T-cell (primary cell): ENCODE results near the gene FBN3. TPM values are rescaled to one million over a fixed set of nuclear protein-coding genes. Genes with fewer than 3 reads are reported as not detected.

ENCODE experiments used
- ATAC-seq, 4 experiments: fragments of 200-7000 bp in 3 of 4; fragments of 150-1000 bp in 1 of 4; cut with Tn5 transposase; replicated peaks in 1 of 4; 1 replicate in 3 of 4; 2 replicates in 1 of 4; pipeline ENCODE4 v1.10.0; 2021; ENCODE audit warnings: moderate library complexity in 3 of 4, mild to moderate bottlenecking in 2 of 4, moderate number of reproducible peaks in 1 of 4
- CTCF ChIA-PET, 2 donors: fragments of 300-600 bp; sonication (Branson Sonifier 250); formaldehyde crosslinking; loops; one replicate each; lab custom pipeline; 2022; ENCODE audit warnings: antibody characterized with exemption in 2 of 2; lab: Charles Lee
- POLR2A ChIA-PET, 2 donors: fragments of 300-600 bp; sonication (Branson Sonifier 250); formaldehyde crosslinking; loops; one replicate each; lab custom pipeline; 2022; ENCODE audit warnings: antibody characterized with exemption in 2 of 2; lab: Charles Lee
- DNase-seq, 35 experiments: peaks; one replicate each; pipeline versions ENCODE4 v3.0.0 to v3.0.0-alpha.2; 2013 to 2023
- H3K27ac ChIP-seq: one replicate; pipeline ENCODE4 v1.5.1; 2013; ENCODE audit warnings: low read length
- H3K27me3 ChIP-seq, 2 experiments: replicated peaks in 1 of 2; 1 replicate in 1 of 2; 2 replicates in 1 of 2; pipeline versions ENCODE4 v1.6.1 to v1.7.0; 2013; ENCODE audit warnings: low read length in 1 of 2, mixed read lengths in 1 of 2; ENCODE audit not compliant: control insufficient read depth in 2 of 2, insufficient read depth in 2 of 2; ENCODE audit errors: extremely low read depth in 1 of 2
- H3K36me3 ChIP-seq, 2 donors: 1 replicate in 1 of 2; 2 replicates in 1 of 2; pipeline versions ENCODE4 v1.6.1 to v1.7.0; 2013; ENCODE audit warnings: low read length in 1 of 2; ENCODE audit not compliant: control insufficient read depth in 2 of 2, insufficient read depth in 1 of 2; ENCODE audit errors: extremely low read depth in 1 of 2
- H3K4me1 ChIP-seq, 2 experiments: 1 replicate in 1 of 2; 2 replicates in 1 of 2; pipeline versions ENCODE4 v1.6.1 to v1.7.0; 2013; ENCODE audit warnings: low read length in 2 of 2, mixed read lengths in 1 of 2; ENCODE audit not compliant: insufficient read depth in 2 of 2, control insufficient read depth in 1 of 2; ENCODE audit errors: extremely low read depth in 1 of 2
- H3K4me3 ChIP-seq, 2 donors: 1 replicate in 1 of 2; 2 replicates in 1 of 2; pipeline versions ENCODE4 v1.5.1 to v1.7.0; 2013; ENCODE audit warnings: mild to moderate bottlenecking in 2 of 2, low read length in 1 of 2, moderate library complexity in 1 of 2; ENCODE audit not compliant: control insufficient read depth in 1 of 2; ENCODE audit errors: extremely low read depth in 1 of 2
- H3K9me3 ChIP-seq: 2 replicates; pipeline ENCODE4 v1.7.0; 2013
- H3K27ac Mint-ChIP-seq, 2 donors: one replicate each; pipeline ENCODE4 v1.8.0; 2020 to 2021; ENCODE audit warnings: mild to moderate bottlenecking in 2 of 2, mixed read lengths in 2 of 2
- H3K27me3 Mint-ChIP-seq, 2 donors: one replicate each; pipeline ENCODE4 v1.8.0; 2021 to 2022; ENCODE audit warnings: mixed read lengths in 2 of 2
- H3K36me3 Mint-ChIP-seq: one replicate; pipeline ENCODE4 v1.8.0; 2021; ENCODE audit warnings: mixed read lengths
- H3K4me1 Mint-ChIP-seq, 3 donors: one replicate each; pipeline ENCODE4 v1.8.0; 2020 to 2022; ENCODE audit warnings: mixed read lengths in 3 of 3, mild to moderate bottlenecking in 1 of 3
- H3K4me3 Mint-ChIP-seq, 3 donors: one replicate each; pipeline ENCODE4 v1.8.0; 2020 to 2022; ENCODE audit warnings: mild to moderate bottlenecking in 3 of 3, mixed read lengths in 3 of 3, moderate library complexity in 3 of 3
- H3K9me3 Mint-ChIP-seq, 3 donors: one replicate each; pipeline ENCODE4 v1.8.0; 2020 to 2022; ENCODE audit warnings: mixed read lengths in 3 of 3
- WGBS: methylation state at CpG from one replicate; pipeline ENCODE4 v1.1.5; 2013; ENCODE audit warnings: missing lambda C conversion rate; ENCODE audit not compliant: insufficient coverage; 5-methylcytosine and 5-hydroxymethylcytosine counted together
- total RNA-seq, 35 experiments: library from RNA in 6 of 35; stranded (reverse) in 6 of 35; fragments of 120-200 nt in 1 of 35; gene quantifications; one replicate each; pipeline versions ENCODE4 v1.2.1 to v1.2.4 and lab custom pipeline; 2013 to 2026

Gene FBN3
- total RNA-seq, 5 donors from 2014 or later (not counting 1 experiment from before 2014, with no cell fraction given), result 0.03 TPM; not detected in 3

DNA sequence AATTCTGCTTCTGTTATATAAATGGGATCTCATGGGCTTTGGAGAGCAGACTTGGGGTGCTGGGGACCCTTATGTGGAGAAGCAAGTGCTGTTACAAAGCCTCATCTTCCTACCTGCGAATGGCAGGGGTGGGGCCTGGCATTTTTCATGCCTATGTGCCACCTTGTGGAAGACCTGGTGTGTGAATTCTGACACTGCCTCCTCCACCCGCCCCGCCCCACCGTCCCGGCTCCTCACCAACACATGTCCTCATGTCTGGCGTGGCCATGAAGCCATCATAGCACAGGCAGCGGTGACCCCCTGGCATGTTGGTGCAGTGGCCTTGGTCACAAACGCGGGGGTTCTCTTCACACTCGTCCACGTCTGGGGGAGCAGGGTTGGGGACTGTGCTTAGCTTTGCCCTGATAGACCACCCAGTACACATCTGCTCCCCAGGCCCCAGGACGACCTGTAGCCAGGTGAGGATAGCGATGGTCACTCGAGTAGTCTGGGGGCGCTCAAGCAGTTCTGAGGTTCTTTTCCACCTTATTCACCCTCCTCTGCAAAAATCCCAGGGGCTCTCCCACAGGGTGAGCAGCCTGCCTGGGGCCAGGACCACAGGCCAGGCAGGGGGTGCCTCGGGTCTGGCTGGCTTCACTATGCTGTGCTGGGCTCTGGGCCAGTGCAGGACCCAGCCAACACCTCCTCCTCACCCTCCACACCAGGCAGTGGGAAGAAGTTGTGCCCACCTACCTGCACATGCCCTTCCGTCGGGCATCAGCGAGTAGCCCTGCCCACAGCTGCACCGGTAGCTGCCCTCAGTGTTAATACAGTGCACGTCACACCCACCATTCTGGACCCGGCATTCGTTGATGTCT is 32.7 kb downstream of the FBN3 start:
- Histone ChIP-seq H3K4me1 (no peaks in the 10 kb centered on the region), H3K27ac (no peak overlapping the region), H3K9me3 (no peaks in the 10 kb centered on the region), H3K36me3 (no peaks in the 10 kb centered on the region), H3K4me3 (no peak overlapping the region), H3K27me3 (peaks cover 0 to 31% of the 10 kb centered on the region in 2 experiments)
- no peaks in the 10 kb centered on the region for H3K9me3 Mint-ChIP-seq
- H3K27ac Mint-ChIP-seq, result no peak overlapping the region
- ChIA-PET CTCF (no interaction called here), POLR2A (no interaction called here)
- ATAC-seq, result no peak
- whole genome bisulfite sequencing, result 89% methylated on average over 16 of the region's 23 CpGs
- H3K36me3 Mint-ChIP-seq, result no peaks in the 10 kb centered on the region
- H3K4me1 Mint-ChIP-seq, result no peaks in the 10 kb centered on the region
- H3K4me3 Mint-ChIP-seq, result no peak overlapping the region
- DNase-seq, result no peak
- no peaks in the 10 kb centered on the region for H3K27me3 Mint-ChIP-seq

DNA sequence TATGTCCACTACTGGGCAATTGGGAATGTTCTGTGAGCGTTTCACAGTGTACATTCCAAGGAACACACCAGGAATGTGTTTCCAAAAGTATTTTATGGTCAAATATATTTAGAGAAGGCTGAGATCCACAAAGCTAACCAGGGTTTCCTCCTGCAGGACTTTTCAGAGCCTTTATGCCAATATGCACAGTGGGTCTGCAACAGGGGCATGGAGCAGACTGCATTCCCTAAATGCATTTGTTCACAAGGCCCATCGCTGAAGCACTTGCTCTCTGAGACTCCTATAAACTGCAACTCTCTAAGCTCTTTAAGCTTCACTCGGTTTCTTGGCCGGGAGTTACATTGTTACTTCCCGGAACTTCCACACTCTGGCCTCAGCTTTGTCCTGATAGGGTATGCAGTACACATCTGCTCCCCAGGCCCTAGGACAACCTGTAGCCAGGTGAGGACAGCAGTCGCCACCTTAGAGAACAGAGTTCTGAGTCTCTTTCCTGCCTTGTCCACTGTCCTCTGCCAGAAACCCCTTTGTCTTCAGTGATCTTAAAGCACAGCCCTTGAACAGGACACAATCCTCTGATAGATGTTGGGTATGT is 33.5 kb downstream of the FBN3 start:
- Histone ChIP-seq H3K27me3 (peaks cover 0 to 30% of the 10 kb centered on the region in 2 experiments), H3K27ac (no peak overlapping the region), H3K36me3 (no peaks in the 10 kb centered on the region), H3K9me3 (no peaks in the 10 kb centered on the region), H3K4me3 (no peak overlapping the region), H3K4me1 (no peaks in the 10 kb centered on the region)
- Mint-ChIP-seq H3K27ac (no peak overlapping the region), H3K9me3 (no peaks in the 10 kb centered on the region), H3K4me3 (no peak overlapping the region), H3K36me3 (no peaks in the 10 kb centered on the region), H3K4me1 (no peaks in the 10 kb centered on the region), H3K27me3 (no peaks in the 10 kb centered on the region)
- DNase-seq, result no peak
- CTCF ChIA-PET, result interaction anchor here in 1 of 2 donors (0.7 kb wide), 1 partner anchor 96 kb away, joined by 3 read pairs; no protein-coding TSS in a partner anchor
- POLR2A ChIA-PET, result no interaction called here
- WGBS, result 87% methylated on average over 4 of the region's 6 CpGs
- no peak for ATAC-seq

- POLR2A ChIA-PET, result no interaction called here
These were observed 36.4 kb downstream of the FBN3 start for GRCh38 chr19:8113017-8113416.

DNA sequence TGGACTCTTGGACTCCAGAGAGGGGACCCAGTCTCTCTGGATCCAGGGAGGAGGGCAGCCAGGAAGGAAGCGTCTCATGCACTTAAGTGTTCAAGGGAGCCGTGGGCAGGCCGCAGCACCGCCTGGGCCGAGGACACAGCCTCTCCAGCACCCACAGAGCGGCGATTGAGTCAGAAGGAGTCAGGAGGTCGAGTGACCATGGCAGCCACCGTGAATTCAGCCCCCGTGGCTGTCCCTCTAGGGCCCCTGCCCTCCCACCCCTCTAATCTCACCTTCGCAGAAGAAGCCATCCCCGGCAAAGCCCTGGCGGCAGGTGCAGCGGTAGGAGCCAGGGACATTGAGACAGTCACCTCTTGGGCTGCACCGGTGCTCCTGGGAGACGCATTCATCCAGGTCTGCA is 38.0 kb downstream of the FBN3 start:
- Histone ChIP-seq H3K36me3 (no peaks in the 10 kb centered on the region), H3K27me3 (peaks cover 0 to 46% of the 10 kb centered on the region in 2 experiments), H3K4me3 (no peak overlapping the region), H3K27ac (no peak overlapping the region), H3K9me3 (no peaks in the 10 kb centered on the region), H3K4me1 (no peaks in the 10 kb centered on the region)
- no peak overlapping the region for H3K27ac Mint-ChIP-seq
- H3K36me3 Mint-ChIP-seq, result no peaks in the 10 kb centered on the region
- WGBS, result 82% methylated on average over 12 of the region's 16 CpGs
- H3K4me1 Mint-ChIP-seq, result no peaks in the 10 kb centered on the region
- H3K27me3 Mint-ChIP-seq, result peaks cover 6 to 17% of the 10 kb centered on the region in 2 donors
- no peak for ATAC-seq
- H3K4me3 Mint-ChIP-seq, result no peak overlapping the region
- no peak for DNase-seq
- ChIA-PET CTCF (no interaction called here), POLR2A (no interaction called here)
- no peaks in the 10 kb centered on the region for H3K9me3 Mint-ChIP-seq

More at GRCh38 chr19:8113017-8113416, 36.4 kb downstream of the FBN3 start:
- CTCF ChIA-PET, result interaction anchor here in 1 of 2 donors (0.5 kb wide), 1 partner anchor 923 kb away, joined by 3 read pairs; no protein-coding TSS in a partner anchor
- H3K9me3 ChIP-seq, result no peaks in the 10 kb centered on the region
- H3K27me3 ChIP-seq, result peaks cover 0 to 43% of the 10 kb centered on the region in 2 experiments
- WGBS, result 83% methylated on average over 1 of the region's 5 CpGs
- ATAC-seq (no peak), DNase-seq (no peak)
- no peak overlapping the region for H3K4me3 Mint-ChIP-seq
- no peak overlapping the region for H3K27ac Mint-ChIP-seq
- no peaks in the 10 kb centered on the region for H3K36me3 ChIP-seq
- H3K36me3 Mint-ChIP-seq, result no peaks in the 10 kb centered on the region
- H3K4me1 Mint-ChIP-seq, result no peaks in the 10 kb centered on the region
- no peak overlapping the region for H3K4me3 ChIP-seq
- no peaks in the 10 kb centered on the region for H3K9me3 Mint-ChIP-seq
- no peaks in the 10 kb centered on the region for H3K4me1 ChIP-seq
- H3K27ac ChIP-seq, result no peak overlapping the region
- H3K27me3 Mint-ChIP-seq, result peaks cover 6 to 17% of the 10 kb centered on the region in 2 donors

DNA sequence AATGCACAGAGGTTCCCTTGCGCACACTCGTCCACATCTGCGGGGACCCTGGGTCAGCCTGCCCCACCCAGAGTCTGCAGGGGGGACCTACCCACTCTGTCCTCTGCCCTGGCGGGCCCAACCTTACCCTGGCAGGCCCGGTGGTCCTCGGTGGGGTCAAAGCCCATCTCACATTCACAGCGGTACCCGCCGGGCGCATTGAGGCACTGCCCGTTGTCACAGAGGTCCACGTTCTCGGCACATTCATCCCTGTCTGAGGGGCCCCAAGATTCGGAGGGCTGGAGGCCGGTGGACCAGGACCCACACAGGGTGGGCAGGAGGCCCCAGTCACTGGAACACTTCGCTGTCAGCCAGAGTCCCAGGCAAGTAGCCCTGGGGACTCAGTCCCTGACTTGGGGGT is 38.5 kb downstream of the FBN3 start:
- POLR2A ChIA-PET, result no interaction called here
- no peak for DNase-seq
- CTCF ChIA-PET, result interaction anchor here in 1 of 2 donors (0.5 kb wide), 1 partner anchor 795 kb away, joined by 5 read pairs; no protein-coding TSS in a partner anchor

DNA sequence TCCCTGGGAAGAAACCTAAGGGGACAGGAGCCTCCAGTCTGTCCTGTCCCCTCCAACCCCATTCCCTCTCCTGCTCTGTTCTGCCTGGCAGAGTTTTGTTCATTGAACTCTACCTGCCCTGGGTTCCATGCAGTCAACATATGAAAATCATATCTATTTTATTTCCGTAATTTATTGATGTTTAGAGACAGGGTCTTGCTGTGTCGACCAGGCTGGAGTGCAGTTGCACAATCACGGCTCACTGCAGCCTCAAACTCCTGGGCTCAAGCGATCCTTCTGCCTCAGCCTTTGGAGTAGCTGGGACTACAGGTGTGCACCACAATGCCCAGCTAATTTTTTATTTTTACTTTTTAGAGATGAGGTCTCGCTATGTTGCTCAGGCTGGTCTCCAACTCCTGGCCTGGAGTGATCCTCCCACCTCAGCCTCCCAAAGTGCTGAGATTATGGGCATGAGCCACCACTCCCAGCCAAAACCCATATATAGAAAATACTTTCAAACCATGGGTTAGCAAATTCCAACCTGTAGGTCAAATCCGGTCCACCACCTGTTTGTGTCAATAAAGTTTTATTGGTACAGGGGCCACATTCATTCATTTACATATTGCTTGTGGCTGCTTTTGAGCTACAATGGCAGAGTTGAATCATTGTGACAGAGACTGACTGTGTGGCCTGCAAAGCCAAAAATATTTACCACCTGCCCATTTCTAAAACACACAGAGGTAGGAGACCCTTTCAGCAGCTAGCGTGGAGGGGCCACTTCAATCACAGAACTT is 39.3 kb downstream of the FBN3 start:
- CTCF ChIA-PET, result interaction anchor here in 1 of 2 donors (0.5 kb wide), 1 partner anchor 794 kb away, joined by 5 read pairs; no protein-coding TSS in a partner anchor
- ATAC-seq (no peak), DNase-seq (no peak)
- WGBS, result 75% methylated on average over 3 of the region's 7 CpGs
- H3K36me3 Mint-ChIP-seq, result no peaks in the 10 kb centered on the region
- H3K27me3 Mint-ChIP-seq, result peaks cover 11 to 22% of the 10 kb centered on the region in 2 donors
- no peaks in the 10 kb centered on the region for H3K4me1 Mint-ChIP-seq
- no peak overlapping the region for H3K27ac Mint-ChIP-seq
- no peaks in the 10 kb centered on the region for H3K9me3 Mint-ChIP-seq
- H3K4me3 ChIP-seq, result no peak overlapping the region
- no peak overlapping the region for H3K4me3 Mint-ChIP-seq
- POLR2A ChIA-PET, result no interaction called here
- no peaks in the 10 kb centered on the region for H3K36me3 ChIP-seq
- H3K9me3 ChIP-seq, result no peaks in the 10 kb centered on the region
- peaks cover 0 to 45% of the 10 kb centered on the region in 2 experiments for H3K27me3 ChIP-seq
- no peak overlapping the region for H3K27ac ChIP-seq
- no peaks in the 10 kb centered on the region for H3K4me1 ChIP-seq

More for the DNA sequence above, 38.5 kb downstream of the FBN3 start:
- H3K4me3 ChIP-seq, result no peak overlapping the region
- ATAC-seq, result no peak
- no peaks in the 10 kb centered on the region for H3K9me3 ChIP-seq
- H3K4me3 Mint-ChIP-seq, result no peak overlapping the region
- H3K9me3 Mint-ChIP-seq, result no peaks in the 10 kb centered on the region
- 94% methylated on average over 16 of the region's 16 CpGs for WGBS
- H3K27me3 ChIP-seq, result peaks cover 0 to 46% of the 10 kb centered on the region in 2 experiments
- no peaks in the 10 kb centered on the region for H3K36me3 ChIP-seq
- no peaks in the 10 kb centered on the region for H3K4me1 Mint-ChIP-seq
- H3K4me1 ChIP-seq, result no peaks in the 10 kb centered on the region
- H3K36me3 Mint-ChIP-seq, result no peaks in the 10 kb centered on the region
- H3K27me3 Mint-ChIP-seq, result peaks cover 6 to 17% of the 10 kb centered on the region in 2 donors
- H3K27ac Mint-ChIP-seq, result no peak overlapping the region
- H3K27ac ChIP-seq, result no peak overlapping the region
